CD14-positive monocyte (primary cell): ENCODE measurements around the gene SMURF1. TPM values are rescaled to one million over a fixed set of nuclear protein-coding genes. Genes with fewer than 3 reads are reported as not detected.

Experiments
- DNase-seq, 3 donors: peaks; one replicate each; pipeline ENCODE4 v3.0.0-alpha.2; 2011 to 2022
- H2AFZ ChIP-seq: 2 replicates; pipeline ENCODE4 v1.6.0; 2012; ENCODE audit warnings: mild to moderate bottlenecking, low read depth, low read length, inconsistent platforms; ENCODE audit not compliant: insufficient read depth, poor library complexity, severe bottlenecking
- H3K27ac ChIP-seq, 2 donors: 1 replicate in 1 of 2; 2 replicates in 1 of 2; pipeline ENCODE4 v1.5.1; 2012 to 2013; ENCODE audit warnings: low read length in 2 of 2, control low read depth in 1 of 2, inconsistent platforms in 1 of 2, low read depth in 1 of 2, mild to moderate bottlenecking in 1 of 2
- H3K27me3 ChIP-seq, 2 donors: one replicate each; pipeline versions ENCODE4 v1.6.0 to v1.6.1; 2011 to 2013; ENCODE audit warnings: low read length in 2 of 2; ENCODE audit not compliant: control insufficient read depth in 2 of 2, insufficient read depth in 2 of 2
- H3K36me3 ChIP-seq, 2 donors: replicated peaks in 1 of 2; 1 replicate in 1 of 2; 2 replicates in 1 of 2; pipeline versions ENCODE4 v1.5.1 to v1.6.1; 2012 to 2013; ENCODE audit warnings: low read length in 2 of 2, control low read depth in 1 of 2, inconsistent platforms in 1 of 2, mild to moderate bottlenecking in 1 of 2; ENCODE audit not compliant: insufficient read depth in 2 of 2, control insufficient read depth in 1 of 2
- H3K4me1 ChIP-seq, 2 donors: 1 replicate in 1 of 2; 2 replicates in 1 of 2; pipeline versions ENCODE4 v1.5.1 to v1.6.1; 2012 to 2013; ENCODE audit warnings: low read length in 2 of 2, control low read depth in 1 of 2, inconsistent platforms in 1 of 2, mild to moderate bottlenecking in 1 of 2, moderate library complexity in 1 of 2; ENCODE audit not compliant: insufficient read depth in 2 of 2, control insufficient read depth in 1 of 2
- H3K4me2 ChIP-seq: replicated peaks from 2 replicates; pipeline ENCODE3; 2012; ENCODE audit warnings: low read length, moderate library complexity, mild to moderate bottlenecking; ENCODE audit not compliant: poor library complexity, severe bottlenecking; ENCODE audit errors: extremely low read depth
- H3K4me3 ChIP-seq, 3 experiments: fragments of 200-600 bp in 1 of 3; sonication (generic) in 1 of 3; replicated peaks in 1 of 3; 1 replicate in 2 of 3; 2 replicates in 1 of 3; pipeline ENCODE4 v1.5.1; 2011 to 2013; ENCODE audit warnings: low read length in 3 of 3, mild to moderate bottlenecking in 3 of 3, control low read depth in 2 of 3, low read depth in 2 of 3, inconsistent platforms in 1 of 3, moderate library complexity in 1 of 3
- H3K79me2 ChIP-seq: 2 replicates; pipeline ENCODE4 v1.6.0; 2012; ENCODE audit warnings: mild to moderate bottlenecking, control low read depth, inconsistent platforms, low read length, moderate library complexity; ENCODE audit not compliant: insufficient read depth
- H3K9ac ChIP-seq: 2 replicates; pipeline ENCODE4 v1.6.0; 2017; ENCODE audit warnings: low read length, mild to moderate bottlenecking; ENCODE audit not compliant: insufficient read depth, poor library complexity, severe bottlenecking
- H3K9me3 ChIP-seq, 2 donors: replicated peaks in 1 of 2; 1 replicate in 1 of 2; 2 replicates in 1 of 2; pipeline versions ENCODE4 v1.5.1 to v1.6.1; 2012 to 2013; ENCODE audit warnings: low read length in 2 of 2, control low read depth in 1 of 2; ENCODE audit not compliant: control insufficient read depth in 1 of 2, insufficient read depth in 1 of 2
- H4K20me1 ChIP-seq: 2 replicates; pipeline ENCODE4 v1.6.0; 2012; ENCODE audit warnings: mild to moderate bottlenecking, low read length, control low read depth, moderate library complexity; ENCODE audit not compliant: insufficient read depth
- H3K27ac Mint-ChIP-seq, 7 donors: one replicate each; pipeline ENCODE4 v1.8.0; 2020; ENCODE audit warnings: mild to moderate bottlenecking in 7 of 7, mixed read lengths in 7 of 7, moderate library complexity in 6 of 7, inconsistent platforms in 2 of 7
- H3K27me3 Mint-ChIP-seq, 3 donors: one replicate each; pipeline ENCODE4 v1.8.0; 2021 to 2022; ENCODE audit warnings: low read depth in 3 of 3, mild to moderate bottlenecking in 3 of 3, mixed read lengths in 3 of 3, moderate library complexity in 3 of 3, inconsistent platforms in 1 of 3
- H3K36me3 Mint-ChIP-seq, 2 donors: one replicate each; pipeline ENCODE4 v1.8.0; 2020; ENCODE audit warnings: mixed read lengths in 2 of 2, inconsistent platforms in 1 of 2, mild to moderate bottlenecking in 1 of 2
- H3K4me1 Mint-ChIP-seq: one replicate; pipeline ENCODE4 v1.8.0; 2020; ENCODE audit warnings: mild to moderate bottlenecking, mixed read lengths
- H3K4me3 Mint-ChIP-seq, 2 donors: one replicate each; pipeline ENCODE4 v1.8.0; 2020; ENCODE audit warnings: mild to moderate bottlenecking in 2 of 2, mixed read lengths in 2 of 2, moderate library complexity in 1 of 2
- H3K9me3 Mint-ChIP-seq, 7 donors: one replicate each; pipeline ENCODE4 v1.8.0; 2020 to 2022; ENCODE audit warnings: mixed read lengths in 7 of 7, mild to moderate bottlenecking in 6 of 7, moderate library complexity in 6 of 7, inconsistent platforms in 2 of 7
- CTCF ChIP-seq: fragments of 200-600 bp; IDR thresholded peaks from one replicate; pipeline ENCODE4 v1.8.0; 2022; ENCODE audit warnings: antibody characterized with exemption, mild to moderate bottlenecking
- WGBS: methylation state at CpG from one replicate; pipeline ENCODE4 v1.1.5; 2013; ENCODE audit warnings: missing lambda C conversion rate; ENCODE audit not compliant: insufficient coverage; 5-methylcytosine and 5-hydroxymethylcytosine counted together
- intact Hi-C, 2 donors: fragments of 100-400 bp; cut with micrococcal nuclease; formaldehyde crosslinking; loops; one replicate each; pipeline versions ENCODE4 v1.15.0 to v1.15.1; 2023
- polyA plus RNA-seq, 3 donors: library from polyadenylated mRNA; depleted of rRNA in 1 of 3; unstranded in 2 of 3; stranded (reverse) in 1 of 3; fragments of 300-500 nt in 2 of 3; fragments of >200 nt in 1 of 3; fragmentation: Illumina TruSeq in 2 of 3; gene quantifications; 1 replicate in 2 of 3; 2 replicates in 1 of 3; pipeline ENCODE4 v1.2.3, GENCODE V29; 2012 to 2021

SMURF1 gene
- polyA plus RNA-seq, 3 donors: 0.48 to 15.8 (median 1.6) TPM

GRCh38 chr7:99031496-99031895 is 112.4 kb downstream of the SMURF1 start:
- no peak for DNase-seq
- peaks cover 84 to 97% of the 10 kb centered on the region in 2 donors for H3K36me3 Mint-ChIP-seq
- peaks cover 0 to 4% (median 0%) of the 10 kb centered on the region in 7 donors for H3K9me3 Mint-ChIP-seq
- no peak overlapping the region for H2AFZ ChIP-seq
- H3K9me3 ChIP-seq: no peaks in the 10 kb centered on the region
- peaks cover 5% of the 10 kb centered on the region for H3K4me1 Mint-ChIP-seq
- no peak overlapping the region for H3K9ac ChIP-seq
- peak overlapping the region in 1 of 7 donors; percentile 72 for H3K27ac Mint-ChIP-seq
- H3K79me2 ChIP-seq: no peaks in the 10 kb centered on the region
- H3K4me1 ChIP-seq: no peaks in the 10 kb centered on the region
- H4K20me1 ChIP-seq: peaks cover 10% of the 10 kb centered on the region
- no peaks in the 10 kb centered on the region for H3K27me3 Mint-ChIP-seq
- no peak overlapping the region for H3K4me3 ChIP-seq
- no peak overlapping the region for H3K4me2 ChIP-seq
- intact Hi-C loops: no loop called here
- H3K4me3 Mint-ChIP-seq: no peak overlapping the region
- no peaks in the 10 kb centered on the region for H3K27me3 ChIP-seq
- H3K27ac ChIP-seq: no peak overlapping the region
- no peak for TF ChIP-seq CTCF
- H3K36me3 ChIP-seq: peaks cover 83 to 91% of the 10 kb centered on the region in 2 donors
- no CpG with 5 or more reads among the region's 7 CpGs for WGBS

DNA sequence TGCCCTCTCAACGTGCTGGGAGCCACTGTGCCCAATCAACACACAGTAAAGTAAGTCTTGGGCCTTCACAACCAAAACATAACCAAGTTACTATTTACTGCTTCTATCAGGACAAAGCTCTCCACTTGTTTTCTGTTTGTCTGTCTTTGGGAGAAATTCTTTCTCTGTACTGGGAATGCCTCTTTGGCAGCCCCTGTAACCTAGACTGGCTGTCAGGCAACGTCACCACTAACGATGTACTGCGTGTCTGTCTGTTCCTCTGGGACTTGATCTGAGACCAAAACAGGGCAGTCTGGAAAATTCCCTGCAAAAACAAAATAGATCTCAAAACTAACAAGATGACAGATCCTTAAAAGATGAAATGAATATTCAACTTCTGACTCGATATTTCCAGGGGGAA is 113.0 kb downstream of the SMURF1 start:
- H3K9me3 Mint-ChIP-seq: peaks cover 0 to 4% (median 0%) of the 10 kb centered on the region in 7 donors
- no peak overlapping the region for H3K4me2 ChIP-seq
- no peak overlapping the region for H3K27ac Mint-ChIP-seq
- H3K27ac ChIP-seq: no peak overlapping the region
- H3K9me3 ChIP-seq: no peaks in the 10 kb centered on the region
- intact Hi-C loops: no loop called here
- peaks cover 5% of the 10 kb centered on the region for H3K4me1 Mint-ChIP-seq
- H3K4me3 Mint-ChIP-seq: no peak overlapping the region
- WGBS: 94% methylated on average over 3 of the region's 5 CpGs
- no peak overlapping the region for H2AFZ ChIP-seq
- DNase-seq: no peak
- no peak for TF ChIP-seq CTCF
- no peaks in the 10 kb centered on the region for H3K79me2 ChIP-seq
- H3K36me3 Mint-ChIP-seq: peaks cover 79 to 93% of the 10 kb centered on the region in 2 donors
- H4K20me1 ChIP-seq: peaks cover 10% of the 10 kb centered on the region
- H3K4me3 ChIP-seq: no peak overlapping the region
- H3K27me3 ChIP-seq: no peaks in the 10 kb centered on the region
- peaks cover 78 to 85% of the 10 kb centered on the region in 2 donors for H3K36me3 ChIP-seq
- no peak overlapping the region for H3K9ac ChIP-seq
- no peaks in the 10 kb centered on the region for H3K4me1 ChIP-seq
- no peaks in the 10 kb centered on the region for H3K27me3 Mint-ChIP-seq
